TTC549 (cell line): ENCODE data around the gene CCDC146.
"Not testable (repeated sequence)": the region's sequence is repeated elsewhere in the genome, so short reads cannot be mapped to it uniquely, and the experiment has no call there.

Source experiments
- FAIRE-seq: peaks from 2 replicates; lab custom pipeline; 2012; peaks lifted over from hg19 to GRCh38; lab: Jason Lieb, UNC

CCDC146 gene, protein sequence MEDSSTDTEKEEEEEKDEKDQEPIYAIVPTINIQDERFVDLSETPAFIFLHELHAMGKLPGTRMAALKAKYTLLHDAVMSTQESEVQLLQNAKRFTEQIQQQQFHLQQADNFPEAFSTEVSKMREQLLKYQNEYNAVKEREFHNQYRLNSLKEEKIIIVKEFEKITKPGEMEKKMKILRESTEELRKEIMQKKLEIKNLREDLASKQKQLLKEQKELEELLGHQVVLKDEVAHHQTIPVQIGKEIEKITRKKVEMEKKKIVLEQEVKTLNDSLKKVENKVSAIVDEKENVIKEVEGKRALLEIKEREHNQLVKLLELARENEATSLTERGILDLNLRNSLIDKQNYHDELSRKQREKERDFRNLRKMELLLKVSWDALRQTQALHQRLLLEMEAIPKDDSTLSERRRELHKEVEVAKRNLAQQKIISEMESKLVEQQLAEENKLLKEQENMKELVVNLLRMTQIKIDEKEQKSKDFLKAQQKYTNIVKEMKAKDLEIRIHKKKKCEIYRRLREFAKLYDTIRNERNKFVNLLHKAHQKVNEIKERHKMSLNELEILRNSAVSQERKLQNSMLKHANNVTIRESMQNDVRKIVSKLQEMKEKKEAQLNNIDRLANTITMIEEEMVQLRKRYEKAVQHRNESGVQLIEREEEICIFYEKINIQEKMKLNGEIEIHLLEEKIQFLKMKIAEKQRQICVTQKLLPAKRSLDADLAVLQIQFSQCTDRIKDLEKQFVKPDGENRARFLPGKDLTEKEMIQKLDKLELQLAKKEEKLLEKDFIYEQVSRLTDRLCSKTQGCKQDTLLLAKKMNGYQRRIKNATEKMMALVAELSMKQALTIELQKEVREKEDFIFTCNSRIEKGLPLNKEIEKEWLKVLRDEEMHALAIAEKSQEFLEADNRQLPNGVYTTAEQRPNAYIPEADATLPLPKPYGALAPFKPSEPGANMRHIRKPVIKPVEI

GRCh38 chr7:77121860-77122681 lies at the start of gene CCDC146:
Gene CCDC146, plus strand, starts transcription at chr7:77122615. Its CDS starts 45,054 bp downstream, at chr7:77167669.
- FAIRE-seq = peak; percentile 47

- not testable (repeated sequence) for FAIRE-seq
Measured at GRCh38 chr7:77074786-77075396, 47.5 kb upstream of the CCDC146 start.

GRCh38 chr7:77077060-77077459 lies 45.4 kb upstream of the CCDC146 start:
- FAIRE-seq = not testable (repeated sequence)

DNA sequence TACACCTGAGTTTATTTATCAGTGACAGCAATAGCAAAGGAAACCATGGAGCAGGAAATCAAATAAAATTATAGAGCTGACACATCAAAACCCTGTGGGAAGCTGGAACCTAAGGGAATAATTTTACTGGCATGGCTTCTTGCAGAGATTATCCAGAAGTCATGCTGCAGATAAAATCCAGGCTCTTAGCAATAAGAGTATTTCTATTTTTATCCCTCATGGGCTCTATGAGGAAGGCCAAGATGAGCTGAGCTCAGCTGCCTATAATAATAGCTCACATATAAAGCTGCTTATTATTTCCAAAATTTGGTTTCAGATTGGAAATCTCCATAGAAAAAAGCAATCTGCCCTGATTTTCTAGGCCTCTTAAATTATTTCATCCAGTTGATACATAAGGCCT lies 43.3 kb upstream of the CCDC146 start:
- FAIRE-seq = not testable (repeated sequence)

DNA sequence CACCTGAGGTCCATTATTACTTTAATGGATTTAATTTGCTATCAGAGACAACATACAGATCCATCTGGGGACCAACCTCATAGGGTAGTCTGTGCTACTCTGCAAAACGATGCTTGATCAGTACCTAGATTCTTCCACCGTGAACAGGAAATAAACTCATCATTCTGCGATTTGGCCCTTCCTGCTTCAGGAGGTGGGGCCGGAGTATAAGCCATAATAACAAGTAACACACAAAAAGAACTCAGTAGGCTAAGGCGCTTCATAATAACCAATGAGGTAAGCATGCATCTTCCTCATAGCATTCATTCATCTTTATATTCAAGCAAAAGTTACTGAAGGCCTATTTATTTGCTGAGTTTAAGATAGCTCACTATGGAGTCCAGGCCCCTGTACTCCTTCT lies 42.8 kb upstream of the CCDC146 start:
- not testable (repeated sequence) for FAIRE-seq

- not testable (repeated sequence) for FAIRE-seq
Measured at GRCh38 chr7:77080236-77080635, 42.2 kb upstream of the CCDC146 start.

DNA sequence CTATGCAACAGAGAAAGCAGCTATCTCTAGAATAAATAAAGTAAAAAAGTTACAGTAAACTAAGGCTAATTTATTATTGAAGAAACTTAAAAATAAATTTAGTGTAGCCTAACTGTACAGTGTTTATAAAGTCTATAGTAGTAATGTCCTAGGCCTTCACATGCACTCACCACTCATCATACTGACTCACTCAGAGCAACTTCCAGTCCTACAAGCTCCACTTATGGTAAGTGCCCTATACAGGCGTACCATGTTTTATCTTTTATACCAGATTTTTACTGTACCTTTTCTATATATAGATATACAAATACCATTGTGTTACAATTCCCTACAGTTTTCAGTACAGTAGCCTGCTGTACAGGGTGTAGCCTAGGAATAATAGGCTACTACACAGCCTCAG lies 40.2 kb upstream of the CCDC146 start:
- FAIRE-seq = not testable (repeated sequence)

DNA sequence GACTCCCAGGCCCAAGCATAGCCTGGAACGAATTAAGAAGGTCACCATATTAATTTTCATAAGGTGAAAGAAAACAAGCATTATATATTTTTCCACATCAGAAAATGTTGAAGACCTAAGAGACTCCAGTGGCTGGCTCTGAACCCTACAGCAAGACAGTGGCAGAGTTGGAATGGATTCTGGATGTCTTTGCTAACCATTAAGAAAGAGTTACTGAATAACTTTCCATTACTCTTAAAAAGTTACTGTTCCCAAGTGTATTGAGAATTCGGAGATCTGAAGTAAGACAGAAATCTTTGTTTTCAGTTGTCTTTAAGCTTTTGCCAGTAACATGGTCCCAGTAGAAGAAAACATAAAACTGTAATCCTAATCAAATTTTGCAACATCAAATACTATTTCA lies 30.1 kb upstream of the CCDC146 start:
- FAIRE-seq = not testable (repeated sequence)

GRCh38 chr7:77100501-77100900 lies 21.9 kb upstream of the CCDC146 start:
- FAIRE-seq = not testable (repeated sequence)

GRCh38 chr7:77101187-77101586 lies 21.2 kb upstream of the CCDC146 start:
- FAIRE-seq = not testable (repeated sequence)

- not testable (repeated sequence) for FAIRE-seq
Measured at GRCh38 chr7:77102671-77103070, 19.7 kb upstream of the CCDC146 start.

DNA sequence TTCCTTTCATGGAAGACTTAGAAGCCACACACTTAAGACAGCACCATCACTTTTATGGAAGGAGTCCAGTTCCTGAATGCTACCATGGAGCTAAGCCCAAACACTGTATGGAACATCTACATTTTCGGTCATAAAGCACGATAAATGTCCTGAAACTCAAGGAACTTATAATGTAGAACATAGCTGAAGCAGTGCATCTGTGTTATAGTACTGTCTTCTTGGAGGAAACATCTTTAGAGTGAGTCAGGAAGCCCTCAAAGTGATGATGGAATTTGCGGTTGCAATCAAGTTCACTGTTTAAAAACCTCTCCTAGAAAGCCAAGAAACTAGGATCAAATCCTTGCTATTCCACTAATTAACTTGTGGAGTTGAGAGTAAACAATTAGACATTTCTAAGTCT lies 16.5 kb upstream of the CCDC146 start:
- not testable (repeated sequence) for FAIRE-seq

DNA sequence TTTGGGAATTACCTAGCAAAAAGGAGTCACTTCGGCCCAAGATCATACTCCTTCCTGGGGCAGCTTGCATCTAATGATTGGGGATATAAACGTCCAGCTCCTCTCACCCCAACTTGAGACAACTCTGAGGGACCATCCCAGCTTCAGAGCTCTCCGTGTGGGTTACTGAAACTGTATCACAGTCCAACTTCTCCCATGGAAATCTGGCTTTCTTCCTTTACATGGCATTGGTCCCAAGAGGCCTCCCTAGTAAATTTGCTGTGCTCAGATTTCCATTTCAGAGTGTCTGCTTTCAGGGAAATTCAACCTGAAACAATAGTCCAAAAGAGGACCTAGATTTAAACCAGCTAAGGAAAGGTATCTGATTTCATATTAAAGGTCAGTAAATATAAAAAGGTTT lies 14.8 kb upstream of the CCDC146 start:
- FAIRE-seq = not testable (repeated sequence)

- FAIRE-seq = not testable (repeated sequence)
Measured at GRCh38 chr7:77108362-77108761, 14.1 kb upstream of the CCDC146 start.

DNA sequence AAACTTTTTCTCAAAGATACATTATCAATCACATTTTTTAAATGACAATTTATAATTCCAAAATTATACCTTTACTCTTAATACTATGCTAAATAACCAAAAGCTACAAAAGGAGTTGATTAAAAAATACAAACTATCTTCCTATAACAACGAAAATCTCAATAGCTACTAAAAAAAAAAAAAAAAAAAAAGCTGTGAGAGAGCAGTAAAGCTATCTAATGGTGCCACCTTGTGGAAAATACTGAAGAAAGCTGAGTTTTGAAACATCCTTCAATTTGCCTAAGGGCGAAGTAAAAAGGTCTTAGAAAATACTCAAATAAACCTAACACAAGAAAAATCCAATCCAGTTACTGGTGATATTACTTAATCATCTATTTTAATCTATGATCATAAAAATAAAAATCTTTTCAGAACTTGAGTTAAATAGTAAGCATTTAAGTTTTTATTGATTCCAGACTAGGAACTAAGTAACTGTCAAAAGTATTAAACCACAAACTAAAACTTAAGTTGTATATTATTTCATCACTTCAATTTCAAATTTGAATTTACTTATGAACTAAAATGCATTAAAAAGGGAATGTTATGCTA lies 9.6 kb upstream of the CCDC146 start:
- peak; percentile 99 for FAIRE-seq

DNA sequence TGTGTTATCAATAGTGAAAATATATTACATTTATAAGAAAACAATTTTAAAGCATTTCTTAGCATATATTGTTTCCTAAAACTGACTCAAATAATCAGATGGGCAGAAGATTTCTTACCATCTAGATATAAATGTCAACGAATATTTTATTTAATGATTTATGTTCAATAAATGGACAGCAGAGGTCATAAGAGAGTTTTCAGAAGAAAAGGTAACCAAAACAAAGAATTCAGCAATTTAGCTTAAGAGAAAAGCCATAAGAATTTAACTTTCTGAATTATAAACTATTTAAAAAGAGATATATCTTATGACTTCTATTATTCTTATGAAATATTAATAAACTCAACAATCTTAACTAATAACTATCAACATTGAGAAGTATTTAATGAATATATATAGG lies 3.1 kb downstream of the CCDC146 start:
- FAIRE-seq = peak; percentile 64

GRCh38 chr7:77127009-77127408 lies 4.6 kb downstream of the CCDC146 start:
- not testable (repeated sequence) for FAIRE-seq

- FAIRE-seq = not testable (repeated sequence)
Measured at GRCh38 chr7:77128582-77129410, 6.4 kb downstream of the CCDC146 start.

DNA sequence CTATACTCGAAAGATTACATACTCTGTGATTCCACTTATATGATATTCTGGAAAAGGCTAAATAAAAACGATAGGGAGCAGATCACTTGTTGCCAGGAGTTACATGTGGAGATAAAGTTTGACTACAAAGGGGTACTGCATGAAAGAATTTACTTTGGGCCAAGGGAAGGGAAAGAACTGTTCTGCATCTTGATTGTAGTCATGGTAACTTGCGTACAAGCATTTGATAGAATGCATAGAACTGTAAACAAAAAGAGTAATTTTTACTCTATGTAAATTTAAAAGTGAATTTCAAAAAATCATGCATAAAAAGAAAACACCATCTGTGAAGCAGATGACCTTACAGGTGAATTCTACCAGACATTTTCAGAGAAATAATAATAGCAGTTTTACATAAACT lies 9.4 kb downstream of the CCDC146 start:
- not testable (repeated sequence) for FAIRE-seq

- FAIRE-seq = not testable (repeated sequence)
Measured at GRCh38 chr7:77138668-77139067, 16.3 kb downstream of the CCDC146 start.
